DMS 273 (cell line): ENCODE results near the gene PLAA.
A peak's percentile ranks its signal among the peaks of the same experiment; 100 is the strongest.

ENCODE experiments used
- DNase-seq: peaks from one replicate; lab custom pipeline; 2025; ENCODE audit not compliant: unreplicated experiment; lab: John Stamatoyannopoulos, UW

The PLAA gene

GRCh38 chr9:26946753-26947727 is at the start of gene PLAA:
TSS of gene PLAA (minus strand) at chr9:26947242. CDS start at chr9:26947045, 197 bp downstream.
- peak; percentile 98 for DNase-seq

GRCh38 chr9:26995810-26996209 is 48.8 kb upstream of the PLAA start:
- DNase-seq = no peak

- DNase-seq = no peak
These were observed 36.3 kb upstream of the PLAA start for GRCh38 chr9:26983340-26983739.

GRCh38 chr9:26975728-26976707 is 29.0 kb upstream of the PLAA start:
- DNase-seq = peak; percentile 58

GRCh38 chr9:26974927-26975326 is 27.9 kb upstream of the PLAA start:
- no peak for DNase-seq

- no peak for DNase-seq
These were observed 26.9 kb upstream of the PLAA start for GRCh38 chr9:26973989-26974388.

GRCh38 chr9:26971721-26972120 is 24.7 kb upstream of the PLAA start:
- no peak for DNase-seq

GRCh38 chr9:26956860-26957233 is 9.8 kb upstream of the PLAA start:
- DNase-seq = peak; percentile 54

GRCh38 chr9:26955921-26956859 is 9.1 kb upstream of the PLAA start, which contains the start of gene IFT74:
TSS of gene IFT74 (plus strand) at chr9:26956412. CDS start at chr9:26961968, 5,556 bp downstream.
- DNase-seq = peak; percentile 99

- peak; percentile 19 for DNase-seq
These were observed 8.3 kb upstream of the PLAA start for GRCh38 chr9:26955222-26955903.

- peak; percentile 12 for DNase-seq
These were observed 7.0 kb upstream of the PLAA start for GRCh38 chr9:26954050-26954508.

GRCh38 chr9:26951794-26952193 is 4.8 kb upstream of the PLAA start:
- no peak for DNase-seq

GRCh38 chr9:26950521-26950920 is 3.5 kb upstream of the PLAA start:
- no peak for DNase-seq

- peak; percentile 5 for DNase-seq
These were observed 2.6 kb upstream of the PLAA start for GRCh38 chr9:26949637-26950069.

GRCh38 chr9:26947736-26948135 is 694 bp upstream of the PLAA start:
- peak; percentile 33 for DNase-seq

GRCh38 chr9:26945591-26945990 is 1.5 kb downstream of the PLAA start:
- DNase-seq = peak; percentile 22

GRCh38 chr9:26940779-26941178 is 6.3 kb downstream of the PLAA start:
- no peak for DNase-seq

- no peak for DNase-seq
These were observed 6.9 kb downstream of the PLAA start for GRCh38 chr9:26939955-26940711.
